Left lung (tissue), 10 donors: ENCODE data around the gene ABCA1. TPM values are rescaled to one million over a fixed set of nuclear protein-coding genes. Genes with fewer than 3 reads are reported as not detected.

Experiments
- ATAC-seq: fragments of 200-7000 bp; cut with Tn5 transposase; one replicate; pipeline ENCODE4 v1.9.1; 2020; ENCODE audit warnings: moderate library complexity
- DNase-seq, 4 donors: peaks; one replicate each; pipeline ENCODE4 v3.0.0-alpha.2; 2013 to 2020
- H3K27ac ChIP-seq, 2 donors: fragments of 200-600 bp; sonication (generic) in 1 of 2; one replicate each; pipeline versions ENCODE4 v1.5.0 to v1.8.0; 2020 to 2021
- H3K27me3 ChIP-seq, 2 donors: fragments of 200-600 bp; sonication (generic) in 1 of 2; one replicate each; pipeline versions ENCODE4 v1.5.0 to v1.8.0; 2020 to 2021
- H3K36me3 ChIP-seq, 2 donors: fragments of 200-600 bp; sonication (generic) in 1 of 2; one replicate each; pipeline versions ENCODE4 v1.5.0 to v1.8.0; 2020 to 2021
- H3K4me1 ChIP-seq, 2 donors: fragments of 200-600 bp; one replicate each; pipeline ENCODE4 v1.8.0; 2021
- H3K4me3 ChIP-seq, 2 donors: fragments of 200-600 bp; sonication (generic) in 1 of 2; one replicate each; pipeline versions ENCODE4 v1.5.0 to v1.8.0; 2020 to 2021; ENCODE audit warnings: mild to moderate bottlenecking in 1 of 2
- H3K9me3 ChIP-seq, 2 donors: fragments of 200-600 bp; sonication (generic) in 1 of 2; one replicate each; pipeline versions ENCODE4 v1.5.0 to v1.8.0; 2020 to 2021
- intact Hi-C, 2 donors: fragments of 100-400 bp; cut with DNase I; formaldehyde crosslinking; loops; one replicate each; pipeline versions ENCODE4 v1.11.2 to v1.14.2; 2022
- polyA plus RNA-seq, 6 donors: library from polyadenylated mRNA; unstranded; fragments of 120-200 nt; gene quantifications; one replicate each; pipeline ENCODE4 v1.2.1, GENCODE V29; 2013; ENCODE audit not compliant: insufficient read length in 6 of 6
- total RNA-seq, 2 donors: library from RNA; stranded (reverse); fragmentation: NEBNext Ultra II Directional; extraction: Animal tissue kit (Norgen Biotek cat#: 25700); gene quantifications; one replicate each; pipeline ENCODE4 v1.2.1, GENCODE V29; 2021
- TF ChIP-seq, protein P1 (sequence below), 2 donors: fragments of 200-600 bp; sonication (generic) in 1 of 2; IDR thresholded peaks; one replicate each; pipeline versions ENCODE4 v1.5.0 to v1.8.0; 2021; ENCODE audit warnings: antibody characterized with exemption in 2 of 2
- donor health status: DM: no; HTN: yes; CAD: no.
- donor health status: DM: no; HTN: no; CAD: no.

ABCA1 gene
- total and polyA plus RNA-seq, 8 donors = 12.8 to 53.0 (median 18.2) TPM

DNA sequence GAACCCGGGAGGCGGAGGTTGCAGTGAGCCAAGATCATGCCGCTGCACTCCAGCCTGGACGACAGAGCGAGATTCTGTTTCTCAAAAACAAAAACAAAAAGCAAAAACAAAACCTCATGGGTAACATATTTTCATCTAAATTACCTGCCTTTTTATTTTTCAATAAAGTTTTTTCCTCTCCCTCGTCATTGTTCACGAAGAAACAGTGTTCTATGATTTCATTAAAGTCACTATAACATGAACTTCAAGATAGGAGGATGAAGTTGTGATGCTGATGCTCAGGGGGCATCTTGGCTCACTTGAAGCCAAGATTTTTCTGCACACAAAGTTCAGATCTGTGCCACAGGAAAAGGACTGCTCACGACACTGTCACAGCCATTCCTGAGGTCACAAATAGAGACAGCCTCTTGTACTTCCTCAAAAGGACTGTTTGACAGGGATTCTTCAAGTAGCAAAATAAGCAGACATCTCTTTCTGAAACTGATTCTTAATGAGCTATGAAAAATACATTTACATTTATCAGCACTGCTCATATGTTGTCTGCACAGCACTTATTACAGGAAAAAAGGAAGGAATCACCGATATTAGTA is 147.9 kb downstream of the ABCA1 start:
- H3K9me3 ChIP-seq = no peaks in the 10 kb centered on the region
- TF ChIP-seq, protein P1, sequence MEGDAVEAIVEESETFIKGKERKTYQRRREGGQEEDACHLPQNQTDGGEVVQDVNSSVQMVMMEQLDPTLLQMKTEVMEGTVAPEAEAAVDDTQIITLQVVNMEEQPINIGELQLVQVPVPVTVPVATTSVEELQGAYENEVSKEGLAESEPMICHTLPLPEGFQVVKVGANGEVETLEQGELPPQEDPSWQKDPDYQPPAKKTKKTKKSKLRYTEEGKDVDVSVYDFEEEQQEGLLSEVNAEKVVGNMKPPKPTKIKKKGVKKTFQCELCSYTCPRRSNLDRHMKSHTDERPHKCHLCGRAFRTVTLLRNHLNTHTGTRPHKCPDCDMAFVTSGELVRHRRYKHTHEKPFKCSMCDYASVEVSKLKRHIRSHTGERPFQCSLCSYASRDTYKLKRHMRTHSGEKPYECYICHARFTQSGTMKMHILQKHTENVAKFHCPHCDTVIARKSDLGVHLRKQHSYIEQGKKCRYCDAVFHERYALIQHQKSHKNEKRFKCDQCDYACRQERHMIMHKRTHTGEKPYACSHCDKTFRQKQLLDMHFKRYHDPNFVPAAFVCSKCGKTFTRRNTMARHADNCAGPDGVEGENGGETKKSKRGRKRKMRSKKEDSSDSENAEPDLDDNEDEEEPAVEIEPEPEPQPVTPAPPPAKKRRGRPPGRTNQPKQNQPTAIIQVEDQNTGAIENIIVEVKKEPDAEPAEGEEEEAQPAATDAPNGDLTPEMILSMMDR (IDR thresholded peaks at IDR 0.05) = no peak
- H3K4me3 ChIP-seq = no peak overlapping the region
- no peaks in the 10 kb centered on the region for H3K27me3 ChIP-seq
- H3K27ac ChIP-seq = no peak overlapping the region
- H3K36me3 ChIP-seq = peaks cover 0 to 29% of the 10 kb centered on the region in 2 donors
- ATAC-seq (no peak), DNase-seq (no peak)
- H3K4me1 ChIP-seq = peaks cover 0 to 31% of the 10 kb centered on the region in 2 donors
- intact Hi-C loops = no loop called here

DNA sequence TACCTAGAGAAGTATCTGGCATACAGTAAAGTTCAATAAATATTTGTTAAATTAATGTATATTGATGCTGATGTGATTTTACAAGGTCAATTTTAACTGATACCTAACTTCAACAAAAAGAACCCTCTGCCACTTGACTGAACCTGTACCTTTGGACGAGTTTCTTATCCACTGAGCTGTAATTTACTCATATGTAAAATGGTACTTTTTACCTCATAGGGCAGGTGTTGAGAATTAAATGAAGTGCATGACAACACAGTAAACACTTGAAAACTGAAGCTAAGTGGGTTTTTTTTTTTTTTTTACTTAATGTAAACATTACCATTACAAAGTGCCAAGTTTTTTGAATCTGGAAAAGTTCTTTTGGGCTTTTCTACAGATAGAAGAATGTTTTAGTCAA is 148.6 kb downstream of the ABCA1 start:
- no peaks in the 10 kb centered on the region for H3K9me3 ChIP-seq
- peaks cover 0 to 21% of the 10 kb centered on the region in 2 donors for H3K36me3 ChIP-seq
- intact Hi-C loops = no loop called here
- H3K27ac ChIP-seq = no peak overlapping the region
- TF ChIP-seq, protein P1 (IDR thresholded peaks at IDR 0.05) = no peak
- no peak overlapping the region for H3K4me3 ChIP-seq
- ATAC-seq (peak; percentile 51), DNase-seq (peak in 1 of 4 donors; percentile 29)
- H3K4me1 ChIP-seq = peaks cover 0 to 31% of the 10 kb centered on the region in 2 donors
- H3K27me3 ChIP-seq = no peaks in the 10 kb centered on the region

DNA sequence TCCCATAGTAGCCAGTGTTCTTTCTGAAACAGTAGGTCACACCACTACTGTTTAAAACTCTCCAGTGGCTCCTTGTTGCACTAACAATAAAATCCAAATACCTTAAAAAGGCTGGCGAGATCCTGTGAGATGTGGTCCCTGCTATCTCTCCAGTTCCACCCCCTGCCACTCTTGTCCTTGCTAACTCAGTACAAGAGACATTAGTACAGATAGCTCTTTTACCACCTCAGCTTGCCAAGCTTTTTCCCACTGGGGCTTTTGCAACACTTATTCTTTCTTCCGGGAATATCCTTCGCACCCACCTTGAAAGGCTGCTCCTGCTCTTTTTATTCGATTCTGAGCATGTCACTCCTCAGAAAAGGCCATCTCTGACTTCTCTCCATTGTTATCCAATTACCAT is 149.2 kb downstream of the ABCA1 start:
- Histone ChIP-seq H3K4me1 (peaks cover 0 to 31% of the 10 kb centered on the region in 2 donors), H3K9me3 (no peaks in the 10 kb centered on the region), H3K27ac (no peak overlapping the region), H3K4me3 (no peak overlapping the region), H3K27me3 (no peaks in the 10 kb centered on the region), H3K36me3 (peaks cover 0 to 16% of the 10 kb centered on the region in 2 donors)
- TF ChIP-seq, protein P1 (IDR thresholded peaks at IDR 0.05) = no peak
- intact Hi-C loops = no loop called here
- ATAC-seq (no peak), DNase-seq (no peak)

DNA sequence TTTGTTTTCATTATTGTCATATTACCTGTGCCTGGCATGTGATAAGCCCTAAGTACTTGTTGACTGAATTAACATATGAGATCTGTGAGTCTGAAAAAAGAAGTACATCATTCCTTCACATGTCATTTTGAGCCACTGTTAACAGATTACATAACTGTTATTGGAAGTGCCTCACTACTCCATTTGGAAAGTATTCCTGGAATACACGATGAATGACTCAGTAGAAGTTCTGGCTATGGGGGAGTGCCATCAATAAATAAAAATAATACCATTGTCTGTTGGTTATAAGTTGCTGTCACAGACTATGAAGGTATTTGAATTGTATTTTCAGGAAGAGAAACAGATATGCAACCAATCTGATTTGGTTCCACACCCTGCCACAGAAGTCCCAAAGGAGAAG is 151.2 kb downstream of the ABCA1 start:
- Histone ChIP-seq H3K36me3 (peaks cover 0 to 5% of the 10 kb centered on the region in 2 donors), H3K9me3 (no peaks in the 10 kb centered on the region), H3K27me3 (no peaks in the 10 kb centered on the region), H3K4me1 (peaks cover 0 to 36% of the 10 kb centered on the region in 2 donors), H3K27ac (no peak overlapping the region), H3K4me3 (no peak overlapping the region)
- TF ChIP-seq, protein P1 (IDR thresholded peaks at IDR 0.05) = no peak
- intact Hi-C loops = no loop called here
- ATAC-seq (no peak), DNase-seq (no peak)

DNA sequence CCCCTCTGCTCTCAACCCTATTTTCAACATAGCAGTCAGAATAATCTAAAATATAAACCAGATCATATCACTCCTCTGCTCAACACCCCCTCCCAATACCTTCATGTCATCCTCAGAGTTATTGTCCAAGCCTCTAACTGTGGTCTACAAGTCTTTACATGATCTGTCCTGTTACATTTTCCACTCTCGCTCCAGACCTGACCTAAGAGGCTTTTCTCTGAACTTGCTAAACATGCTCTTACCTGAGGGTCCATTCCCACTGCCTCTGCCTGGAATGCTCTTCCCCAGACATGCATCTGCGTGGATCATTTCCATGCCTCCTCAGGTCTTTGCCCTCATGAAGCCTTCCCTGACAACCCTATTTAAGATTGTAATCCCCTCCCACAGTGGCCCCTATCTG is 152.0 kb downstream of the ABCA1 start:
- no peaks in the 10 kb centered on the region for H3K27me3 ChIP-seq
- TF ChIP-seq, protein P1 (IDR thresholded peaks at IDR 0.05) = no peak
- H3K4me1 ChIP-seq = peaks cover 0 to 29% of the 10 kb centered on the region in 2 donors
- DNase-seq (no peak), ATAC-seq (no peak)
- no peak overlapping the region for H3K27ac ChIP-seq
- H3K36me3 ChIP-seq = peaks cover 0 to 5% of the 10 kb centered on the region in 2 donors
- intact Hi-C loops = no loop called here
- no peak overlapping the region for H3K4me3 ChIP-seq
- no peaks in the 10 kb centered on the region for H3K9me3 ChIP-seq
